GM21529 (cell line): ENCODE measurements around the gene RABGAP1L.
"Not testable (repeated sequence)": the region's sequence is repeated elsewhere in the genome, so short reads cannot be mapped to it uniquely, and the experiment has no call there.

Experiments
- ATAC-seq: cut with Tn5 transposase; IDR thresholded peaks from one replicate; pipeline ENCODE4 v1.9.1; 2021; ENCODE audit not compliant: unreplicated experiment

Gene RABGAP1L

GRCh38 chr1:174153085-174153824, 6.1 kb upstream of the RABGAP1L start:
- no peak for ATAC-seq

DNA sequence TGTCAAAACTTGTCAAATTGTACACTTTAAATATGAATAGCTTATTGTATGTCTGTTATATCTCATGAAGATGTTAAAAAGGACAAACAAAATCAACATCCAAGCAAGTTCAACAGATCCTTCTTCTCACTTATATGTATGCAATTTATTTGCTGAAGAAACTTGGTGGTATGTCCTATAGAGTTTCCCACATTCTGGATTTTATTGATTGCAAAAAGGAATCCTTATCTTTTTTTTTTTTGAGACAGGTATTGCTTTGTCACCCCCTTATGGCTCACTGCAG, 5.6 kb upstream of the RABGAP1L start:
- ATAC-seq = no peak

- no peak for ATAC-seq
Measured at GRCh38 chr1:174156437-174156836, 2.9 kb upstream of the RABGAP1L start.

- ATAC-seq = peak; percentile 46
Measured at GRCh38 chr1:174157157-174157806, 2.0 kb upstream of the RABGAP1L start.

DNA sequence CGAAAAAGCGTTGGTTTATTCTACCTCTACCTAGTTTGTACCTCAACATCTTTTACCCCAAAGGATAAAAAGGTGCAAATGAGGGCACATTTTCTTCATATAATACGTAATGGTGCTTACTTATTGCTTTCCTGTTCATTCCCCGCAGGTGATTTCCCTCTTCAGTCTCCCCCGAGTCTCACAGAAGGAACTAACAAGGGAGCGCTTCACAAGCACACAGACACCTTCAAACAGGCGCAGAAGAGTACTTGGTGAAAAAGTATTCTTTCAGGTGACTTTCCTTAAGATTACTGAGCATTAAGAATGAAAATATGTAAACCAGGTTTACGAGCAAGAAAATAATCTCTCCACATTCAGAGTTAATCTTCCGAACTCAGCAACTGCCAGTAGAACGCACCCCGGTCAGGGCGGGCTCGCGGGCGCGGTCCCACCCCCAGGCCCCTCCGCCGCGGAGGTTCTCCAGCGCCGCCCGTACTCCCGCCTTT, 511 bp upstream of the RABGAP1L start:
- no peak for ATAC-seq

DNA sequence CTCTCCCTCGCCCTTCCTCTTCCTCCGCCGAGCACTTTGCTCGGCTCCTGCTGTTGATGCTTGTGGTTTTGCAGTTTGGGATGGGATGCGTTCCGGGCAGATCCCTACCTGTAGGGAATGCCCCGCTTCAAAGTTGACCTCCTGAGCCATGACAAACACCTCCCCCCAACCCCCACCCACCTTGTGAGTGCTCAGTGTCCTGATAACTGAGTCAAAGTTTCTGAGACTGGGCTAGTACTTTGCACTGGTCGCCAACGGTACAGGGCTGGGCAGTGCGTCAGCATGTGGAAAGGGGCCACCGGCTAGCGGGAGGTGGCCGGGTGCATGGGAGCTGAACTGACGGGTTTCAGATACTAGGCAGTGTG, 771 bp downstream of the RABGAP1L start:
- ATAC-seq = peak; percentile 14

GRCh38 chr1:174160603-174161002, 1.3 kb downstream of the RABGAP1L start:
- ATAC-seq = no peak

DNA sequence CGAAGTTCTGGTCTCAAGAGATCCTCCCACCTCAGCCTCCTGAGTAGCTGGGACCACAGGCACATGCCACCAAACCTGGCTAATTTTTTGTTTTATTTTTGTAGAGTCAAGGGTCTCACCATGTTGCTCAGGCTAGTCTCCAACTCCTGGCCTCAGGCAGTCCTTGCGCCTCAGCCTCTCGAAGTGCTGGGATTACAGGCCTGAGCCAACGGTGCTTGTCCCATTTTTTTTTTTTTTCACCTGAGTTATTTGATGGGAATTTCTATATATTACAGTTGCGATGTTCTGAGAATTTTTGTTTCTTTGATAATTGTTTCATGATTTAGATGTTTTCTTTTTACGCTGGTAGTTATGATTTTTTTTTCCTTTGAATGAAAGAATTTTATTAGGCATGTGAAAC, 2.5 kb downstream of the RABGAP1L start:
- ATAC-seq = no peak

GRCh38 chr1:174164826-174165225, 5.5 kb downstream of the RABGAP1L start:
- ATAC-seq = no peak

- no peak for ATAC-seq
Measured at GRCh38 chr1:174165471-174166137, 6.3 kb downstream of the RABGAP1L start.

DNA sequence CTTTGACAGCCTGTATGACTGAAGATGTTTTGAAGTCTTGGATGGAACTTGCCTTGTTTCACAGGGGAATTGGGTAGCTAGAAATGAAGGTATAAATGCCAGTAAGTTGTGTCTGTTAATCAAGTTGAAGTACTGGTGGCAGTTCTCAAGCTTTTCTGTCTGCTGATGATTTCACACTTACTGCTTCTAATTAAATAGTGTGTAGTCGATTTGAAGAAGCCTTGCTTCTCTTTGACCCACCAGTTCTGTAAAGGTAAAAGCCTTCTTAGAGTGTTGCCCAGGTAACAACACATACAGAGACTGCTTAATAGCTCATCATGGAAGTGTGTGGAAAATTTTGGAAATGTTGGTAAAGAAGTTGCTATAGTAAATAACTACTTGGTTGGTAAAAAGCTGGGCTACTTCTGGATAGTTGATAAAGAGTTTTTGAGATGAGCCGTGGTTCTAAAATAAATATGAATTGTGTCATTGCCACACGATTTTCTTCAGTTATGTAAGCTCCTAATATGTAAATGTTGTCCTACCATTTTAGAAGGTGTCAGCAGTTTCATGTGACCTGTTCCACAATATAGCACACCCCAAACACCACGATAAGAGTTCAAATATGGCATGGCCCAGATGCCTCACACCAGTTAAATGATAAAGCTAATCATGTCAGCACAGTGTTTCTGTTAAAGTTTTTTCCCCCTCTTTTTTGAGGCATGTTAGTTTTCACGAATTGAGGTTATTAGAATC, 7.4 kb downstream of the RABGAP1L start:
- no peak for ATAC-seq

DNA sequence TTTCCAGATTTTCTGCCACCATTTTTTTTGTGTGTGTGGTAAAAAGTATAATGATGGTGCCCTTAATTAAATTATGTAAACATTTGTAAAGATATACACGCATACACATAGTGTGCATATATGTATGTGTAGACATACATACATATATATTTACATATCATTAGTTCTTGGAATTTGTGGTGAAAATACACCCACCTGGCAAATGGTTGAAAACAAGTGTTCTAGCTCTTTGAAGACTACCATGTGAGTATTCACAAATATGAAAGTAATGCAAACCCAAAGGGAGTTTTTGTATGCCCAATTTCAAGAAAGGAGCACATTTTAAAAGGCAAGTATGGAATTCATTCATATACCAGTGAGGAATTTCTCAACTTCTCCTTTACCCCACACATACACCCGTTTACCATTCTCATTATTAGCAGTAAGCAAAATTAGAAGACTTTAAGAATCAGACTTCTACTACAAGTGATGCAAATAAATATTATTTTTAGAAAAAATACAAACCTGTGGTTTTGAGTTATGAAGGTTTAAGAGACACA, 8.0 kb downstream of the RABGAP1L start:
- peak; percentile 33 for ATAC-seq

DNA sequence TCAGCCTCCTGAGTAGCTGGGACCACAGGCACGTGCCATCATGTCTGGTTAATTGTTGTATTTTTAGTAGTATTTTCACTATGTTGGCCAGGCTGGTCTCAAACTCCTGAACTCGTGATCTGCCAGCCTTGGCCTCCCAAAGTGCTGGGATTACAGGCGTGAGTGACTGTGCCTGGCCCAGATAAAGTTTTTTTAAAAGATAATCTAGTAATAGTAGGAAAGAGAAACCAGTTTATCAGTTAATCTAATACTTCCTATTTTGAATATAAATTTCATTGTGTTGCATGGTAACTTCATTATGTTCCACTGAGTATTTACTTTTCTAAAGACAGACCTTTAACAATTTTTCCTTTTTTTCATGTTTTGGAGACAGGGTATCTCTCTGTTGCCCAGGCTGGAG, 10.0 kb downstream of the RABGAP1L start:
- ATAC-seq = no peak

- no peak for ATAC-seq
Measured at GRCh38 chr1:174171073-174171472, 11.8 kb downstream of the RABGAP1L start.

DNA sequence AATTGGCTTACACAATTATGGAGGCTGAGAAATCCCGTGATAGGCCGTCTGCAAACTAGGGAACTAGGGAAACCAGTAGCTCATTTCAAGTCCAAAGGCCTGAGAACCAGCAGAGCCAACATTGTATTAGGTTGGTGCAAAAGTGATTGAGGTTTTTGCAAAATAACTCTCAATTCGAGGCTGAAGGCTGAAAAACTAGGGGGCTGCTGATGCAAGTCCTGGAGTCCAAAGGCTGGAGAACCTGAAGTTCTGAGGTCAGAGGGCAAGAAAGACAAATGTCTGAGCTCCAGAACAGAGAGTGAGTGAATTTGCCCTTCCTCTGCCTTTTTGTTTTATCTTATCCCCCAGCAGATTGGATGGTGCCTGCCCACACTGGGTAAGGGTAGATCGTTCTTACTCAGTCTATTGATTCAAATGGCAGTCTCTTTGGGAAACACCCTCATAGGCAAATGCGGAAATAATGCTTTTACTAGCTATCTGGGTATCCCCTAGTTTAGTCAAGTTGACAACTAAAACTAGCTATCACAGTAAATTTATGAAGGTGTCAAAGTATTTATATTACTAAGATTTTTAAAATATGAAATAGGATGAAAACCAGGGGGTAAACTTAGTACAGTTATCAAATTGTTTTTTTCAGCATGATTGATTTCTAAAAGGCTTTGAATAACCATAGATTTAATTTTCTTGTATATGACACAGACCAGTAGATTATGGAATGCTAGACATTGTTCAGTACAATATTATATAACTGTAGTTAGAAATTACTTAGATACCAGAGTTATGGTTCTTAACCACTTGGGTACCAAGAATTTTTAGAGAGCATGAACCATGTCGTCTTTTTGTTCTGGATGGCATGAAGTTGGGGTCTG, 15.4 kb downstream of the RABGAP1L start:
- no peak for ATAC-seq

DNA sequence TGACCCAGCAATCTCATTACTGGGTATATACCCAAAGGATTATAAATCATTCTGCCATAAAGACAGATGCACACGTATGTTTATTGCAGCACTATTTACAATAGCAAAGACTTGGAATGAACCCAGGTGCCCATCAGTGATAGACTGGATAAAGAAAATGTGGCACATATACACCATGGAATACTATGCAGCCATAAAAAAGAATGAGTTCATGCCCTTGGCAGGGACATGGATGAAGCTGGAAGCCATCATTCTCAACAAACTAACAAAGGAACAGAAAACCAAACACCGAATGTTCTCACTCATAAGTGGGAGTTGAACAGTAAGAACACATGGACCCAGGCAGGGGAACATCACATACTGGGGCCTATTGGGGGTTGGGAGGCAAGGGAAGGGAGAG, 19.1 kb downstream of the RABGAP1L start:
- not testable (repeated sequence) for ATAC-seq

DNA sequence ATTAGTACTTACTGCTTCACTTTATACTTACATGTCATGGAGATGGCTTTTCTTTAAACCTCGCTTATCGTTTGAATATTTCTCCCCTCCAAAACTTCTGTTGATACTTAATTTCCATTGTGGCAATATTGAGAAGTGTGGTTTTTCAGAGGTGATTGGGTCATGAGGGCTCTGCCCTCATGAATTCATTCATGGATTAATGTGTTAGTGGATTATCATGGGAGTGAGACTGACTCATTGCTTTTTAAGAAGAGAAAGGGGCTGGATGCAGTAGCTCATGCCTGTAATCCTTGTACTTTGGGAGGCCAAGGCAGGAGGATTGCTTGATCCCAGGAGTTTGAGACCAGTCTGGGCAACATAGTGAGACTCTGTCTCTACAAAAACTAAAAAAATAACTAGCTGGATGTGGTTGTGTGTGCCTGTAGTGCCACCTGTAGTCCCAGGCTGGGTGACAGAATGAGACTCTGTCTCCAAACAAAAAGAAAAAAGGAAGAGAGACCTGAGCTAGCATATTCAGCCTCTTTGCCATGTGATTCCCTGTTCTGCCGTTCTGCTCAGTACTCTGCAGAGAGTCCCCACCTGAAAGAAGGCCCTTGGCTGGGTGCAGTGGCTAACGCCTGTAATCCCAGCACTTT, 30.2 kb downstream of the RABGAP1L start:
- ATAC-seq = no peak

DNA sequence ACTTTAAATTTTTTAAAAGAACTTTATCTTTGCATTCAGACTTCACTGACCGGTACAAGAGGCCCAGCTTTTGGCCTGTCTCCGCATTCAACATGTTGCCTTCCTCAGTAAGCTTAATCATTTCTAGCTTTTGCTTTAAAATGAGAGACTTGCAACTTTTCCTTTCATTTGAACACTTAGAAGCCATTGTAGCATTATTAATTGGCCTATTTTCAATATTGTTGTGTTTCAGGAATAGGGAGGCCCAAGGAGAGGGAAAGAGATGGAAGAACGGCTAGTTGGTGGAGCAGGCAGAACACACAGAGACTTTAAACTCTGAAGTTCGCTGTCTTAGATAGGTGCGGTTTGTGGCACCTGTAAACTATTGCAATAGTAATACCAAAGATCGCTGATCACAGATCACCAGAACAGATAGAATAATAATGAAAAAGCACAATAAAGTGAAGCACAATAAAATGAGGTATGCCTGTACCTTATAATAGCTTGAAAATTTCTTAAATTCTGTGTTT, 31.4 kb downstream of the RABGAP1L start:
- ATAC-seq = no peak

DNA sequence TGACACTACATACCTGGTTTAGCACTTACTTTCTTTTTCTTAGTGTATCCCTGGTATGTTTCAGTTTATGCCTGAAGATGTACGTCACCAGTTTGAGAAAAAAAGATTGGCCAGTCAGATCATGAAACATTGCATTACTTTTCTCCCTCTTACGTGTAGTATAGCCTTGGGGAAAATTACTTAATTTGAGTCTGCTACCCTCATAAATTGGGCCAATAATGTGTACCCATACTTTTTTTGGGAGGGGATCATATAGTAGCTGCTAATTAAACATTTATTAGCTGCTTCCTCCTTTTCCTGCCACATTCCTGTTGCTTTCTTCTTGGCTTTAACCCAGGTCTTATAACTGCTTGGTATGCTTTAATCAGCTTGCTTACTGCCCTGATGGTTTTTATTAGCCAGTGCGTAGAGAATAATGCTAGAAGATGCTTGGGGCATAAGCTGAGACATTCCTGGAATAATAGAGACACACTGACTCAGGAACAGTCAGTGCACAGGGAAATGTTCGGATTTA, 32.1 kb downstream of the RABGAP1L start:
- no peak for ATAC-seq

GRCh38 chr1:174194461-174194860, 35.1 kb downstream of the RABGAP1L start:
- ATAC-seq = no peak
